Measurements from ENCODE around the gene DLGAP1. TPM values are rescaled to one million over a fixed set of nuclear protein-coding genes. Genes with fewer than 3 reads are reported as not detected.

DLGAP1 gene
- total RNA-seq, 1 experiment from 2014 or later, result 0.39 TPM

DNA sequence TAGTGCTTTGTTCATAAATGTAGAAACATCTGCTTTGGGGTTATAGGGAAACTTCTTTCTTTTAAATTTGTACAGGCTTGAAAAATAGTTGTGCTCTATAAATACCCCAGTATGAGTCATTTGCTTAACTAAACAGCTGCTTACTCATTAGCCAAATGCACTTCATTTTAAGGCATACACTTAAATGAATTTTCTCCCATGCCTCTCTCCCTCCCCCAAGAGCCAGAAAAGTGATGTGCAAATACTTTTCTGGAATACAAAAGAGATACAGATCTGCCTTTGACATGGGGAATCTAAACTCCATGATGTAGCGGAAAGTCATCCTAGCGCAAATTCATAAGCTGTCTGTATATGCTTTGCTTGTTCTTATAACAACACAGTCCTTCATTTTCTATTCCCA is 469.4 kb downstream of the DLGAP1 start:
- CTCF ChIA-PET, result interaction anchor here (1.0 to 1.7 kb wide), 2 partner anchors 10 to 13 kb away, joined by 4 to 14 read pairs; no protein-coding TSS in a partner anchor
- POLR2A ChIA-PET, result no interaction called here
- no peak for ATAC-seq
- intact Hi-C loops (cut with micrococcal nuclease), result no loop called here
- H3K4me1 ChIP-seq (ENCODE audit: control insufficient read depth in 1 of 2, insufficient read depth in 2 of 2, low read length in 2 of 2), result no peaks in the 10 kb centered on the region
- H3K79me2 ChIP-seq (ENCODE audit: insufficient read depth, low read length), result no peaks in the 10 kb centered on the region
- no peaks in the 10 kb centered on the region for H3K27me3 ChIP-seq (ENCODE audit: insufficient read depth, low read length)
- RAD21 ChIA-PET (ENCODE audit: low non-redundant PET in 1 of 2, low total read pairs in 2 of 2, uncharacterized antibody in 2 of 2, unreplicated experiment in 2 of 2), result no interaction called here
- no peak overlapping the region for H2AFZ ChIP-seq (ENCODE audit: low read depth, low read length, poor library complexity, severe bottlenecking)
- no peak overlapping the region for H3K4me2 ChIP-seq (ENCODE audit: low read length)
- DNase-seq (ENCODE audit: low read depth, low spot score), result no peak
- H3K9me3 ChIP-seq (ENCODE audit: control insufficient read depth in 1 of 2, insufficient read depth in 1 of 2, low read depth in 1 of 2, low read length in 2 of 2), result no peaks in the 10 kb centered on the region
- H3K9me2 ChIP-seq (ENCODE audit: insufficient read depth), result no peaks in the 10 kb centered on the region
- no peak overlapping the region for H3K27ac ChIP-seq (ENCODE audit: low read depth, low read length)
- TF ChIP-seq TCF7L2 (IDR thresholded peaks at IDR 0.05; ENCODE audit: borderline replicate concordance, extremely low read depth, insufficient read depth, insufficient read length), result no peak
- no peak for TF ChIP-seq EGR1 (IDR thresholded peaks at IDR 0.05; ENCODE audit: low read depth)
- TF ChIP-seq, protein P1, sequence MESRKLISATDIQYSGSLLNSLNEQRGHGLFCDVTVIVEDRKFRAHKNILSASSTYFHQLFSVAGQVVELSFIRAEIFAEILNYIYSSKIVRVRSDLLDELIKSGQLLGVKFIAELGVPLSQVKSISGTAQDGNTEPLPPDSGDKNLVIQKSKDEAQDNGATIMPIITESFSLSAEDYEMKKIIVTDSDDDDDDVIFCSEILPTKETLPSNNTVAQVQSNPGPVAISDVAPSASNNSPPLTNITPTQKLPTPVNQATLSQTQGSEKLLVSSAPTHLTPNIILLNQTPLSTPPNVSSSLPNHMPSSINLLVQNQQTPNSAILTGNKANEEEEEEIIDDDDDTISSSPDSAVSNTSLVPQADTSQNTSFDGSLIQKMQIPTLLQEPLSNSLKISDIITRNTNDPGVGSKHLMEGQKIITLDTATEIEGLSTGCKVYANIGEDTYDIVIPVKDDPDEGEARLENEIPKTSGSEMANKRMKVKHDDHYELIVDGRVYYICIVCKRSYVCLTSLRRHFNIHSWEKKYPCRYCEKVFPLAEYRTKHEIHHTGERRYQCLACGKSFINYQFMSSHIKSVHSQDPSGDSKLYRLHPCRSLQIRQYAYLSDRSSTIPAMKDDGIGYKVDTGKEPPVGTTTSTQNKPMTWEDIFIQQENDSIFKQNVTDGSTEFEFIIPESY (IDR thresholded peaks at IDR 0.05; ENCODE audit: extremely low read depth, insufficient replicate concordance, low read length), result no peak
- TF ChIP-seq, protein P2, sequence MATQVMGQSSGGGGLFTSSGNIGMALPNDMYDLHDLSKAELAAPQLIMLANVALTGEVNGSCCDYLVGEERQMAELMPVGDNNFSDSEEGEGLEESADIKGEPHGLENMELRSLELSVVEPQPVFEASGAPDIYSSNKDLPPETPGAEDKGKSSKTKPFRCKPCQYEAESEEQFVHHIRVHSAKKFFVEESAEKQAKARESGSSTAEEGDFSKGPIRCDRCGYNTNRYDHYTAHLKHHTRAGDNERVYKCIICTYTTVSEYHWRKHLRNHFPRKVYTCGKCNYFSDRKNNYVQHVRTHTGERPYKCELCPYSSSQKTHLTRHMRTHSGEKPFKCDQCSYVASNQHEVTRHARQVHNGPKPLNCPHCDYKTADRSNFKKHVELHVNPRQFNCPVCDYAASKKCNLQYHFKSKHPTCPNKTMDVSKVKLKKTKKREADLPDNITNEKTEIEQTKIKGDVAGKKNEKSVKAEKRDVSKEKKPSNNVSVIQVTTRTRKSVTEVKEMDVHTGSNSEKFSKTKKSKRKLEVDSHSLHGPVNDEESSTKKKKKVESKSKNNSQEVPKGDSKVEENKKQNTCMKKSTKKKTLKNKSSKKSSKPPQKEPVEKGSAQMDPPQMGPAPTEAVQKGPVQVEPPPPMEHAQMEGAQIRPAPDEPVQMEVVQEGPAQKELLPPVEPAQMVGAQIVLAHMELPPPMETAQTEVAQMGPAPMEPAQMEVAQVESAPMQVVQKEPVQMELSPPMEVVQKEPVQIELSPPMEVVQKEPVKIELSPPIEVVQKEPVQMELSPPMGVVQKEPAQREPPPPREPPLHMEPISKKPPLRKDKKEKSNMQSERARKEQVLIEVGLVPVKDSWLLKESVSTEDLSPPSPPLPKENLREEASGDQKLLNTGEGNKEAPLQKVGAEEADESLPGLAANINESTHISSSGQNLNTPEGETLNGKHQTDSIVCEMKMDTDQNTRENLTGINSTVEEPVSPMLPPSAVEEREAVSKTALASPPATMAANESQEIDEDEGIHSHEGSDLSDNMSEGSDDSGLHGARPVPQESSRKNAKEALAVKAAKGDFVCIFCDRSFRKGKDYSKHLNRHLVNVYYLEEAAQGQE (IDR thresholded peaks at IDR 0.05; ENCODE audit: low read depth), result no peak
- TF ChIP-seq ZFX (IDR thresholded peaks at IDR 0.05), result no peak
- TF ChIP-seq EZH2phosphoT487 (IDR thresholded peaks at IDR 0.05; ENCODE audit: borderline replicate concordance), result no peak
- no peak for TF ChIP-seq SIN3A (IDR thresholded peaks at IDR 0.05; ENCODE audit: low read depth)
- no peak for TF ChIP-seq YY1 (IDR thresholded peaks at IDR 0.05; ENCODE audit: extremely low read depth, insufficient replicate concordance, low read depth, low read length)
- TF ChIP-seq FOSL1 (IDR thresholded peaks at IDR 0.05; ENCODE audit: low read depth), result no peak
- no peak for TF ChIP-seq POLR2A (IDR thresholded peaks at IDR 0.05; ENCODE audit: borderline replicate concordance, extremely low read depth, insufficient read depth, insufficient read length)
- TF ChIP-seq, protein P3, sequence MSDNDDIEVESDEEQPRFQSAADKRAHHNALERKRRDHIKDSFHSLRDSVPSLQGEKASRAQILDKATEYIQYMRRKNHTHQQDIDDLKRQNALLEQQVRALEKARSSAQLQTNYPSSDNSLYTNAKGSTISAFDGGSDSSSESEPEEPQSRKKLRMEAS (IDR thresholded peaks at IDR 0.05), result no peak
- TF ChIP-seq POLR2AphosphoS5 (IDR thresholded peaks at IDR 0.05; ENCODE audit: low read depth, low read length), result no peak
- no peak for TF ChIP-seq RAD21 (IDR thresholded peaks at IDR 0.05; ENCODE audit: low read depth)
- no peak for TF ChIP-seq ZNF274 (IDR thresholded peaks at IDR 0.05; ENCODE audit: low read depth, low read length)
- no peak overlapping the region for H3K9ac ChIP-seq (ENCODE audit: low read length)
- H3K36me3 ChIP-seq (ENCODE audit: control insufficient read depth in 1 of 2, insufficient read depth in 2 of 2, low read length in 2 of 2), result no peaks in the 10 kb centered on the region
- H3K4me3 ChIP-seq (replicated peaks in 1 of 2; ENCODE audit: low read depth in 1 of 2, low read length in 2 of 2), result no peak overlapping the region
- H4K20me1 ChIP-seq (ENCODE audit: insufficient read depth), result no peaks in the 10 kb centered on the region
- BruUV-seq (replicated peaks), result no TSS peak

Measured in HCT116 (cell line).